Activated CD4-positive, alpha-beta T cell treated with anti-CD3 and anti-CD28 coated beads for 24 hours (primary cell): ENCODE measurements around the gene NAB1.
"Not testable (repeated sequence)": the region's sequence is repeated elsewhere in the genome, so short reads cannot be mapped to it uniquely, and the experiment has no call there.

ENCODE experiments used
- DNase-seq, 2 donors: peaks; one replicate each; pipeline ENCODE4 v3.0.0-alpha.2; 2020; ENCODE audit warnings: low read depth in 2 of 2

Gene NAB1

GRCh38 chr2:190670182-190670946 lies 21.5 kb downstream of the NAB1 start:
- DNase-seq = no peak

DNA sequence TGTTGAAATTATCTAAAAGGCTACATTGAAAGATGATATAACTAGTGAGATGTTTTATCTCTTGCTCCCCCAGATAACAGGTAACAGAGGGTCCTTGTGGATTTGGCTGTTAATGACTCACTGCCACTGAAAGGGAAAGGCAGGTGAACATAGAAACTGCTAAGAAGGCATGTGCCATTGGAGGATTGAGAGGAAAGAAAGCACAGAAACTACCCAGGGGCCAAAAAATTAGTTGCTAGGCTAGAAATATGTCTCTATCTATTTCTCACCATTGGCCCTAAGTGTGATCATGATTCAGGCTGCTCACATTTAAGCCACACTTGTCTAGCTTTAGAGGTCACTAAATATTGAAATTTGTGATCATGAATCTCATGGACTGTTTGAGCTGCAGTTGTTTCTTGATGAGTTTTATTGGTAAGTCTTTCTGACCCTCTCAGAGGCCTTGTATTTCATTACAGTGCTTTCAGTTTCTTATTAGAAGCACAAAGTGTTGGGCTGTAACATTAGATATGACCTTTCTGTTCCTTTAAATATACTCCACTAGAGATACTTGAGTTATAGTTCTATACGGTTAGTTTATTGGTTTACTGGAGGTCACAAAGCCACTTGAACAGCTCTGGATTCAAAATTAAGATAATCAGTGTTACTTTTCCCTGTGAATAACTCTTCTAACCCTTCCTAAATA lies 26.2 kb downstream of the NAB1 start:
- no peak for DNase-seq

GRCh38 chr2:190677255-190677654 lies 28.4 kb downstream of the NAB1 start:
- DNase-seq = no peak

DNA sequence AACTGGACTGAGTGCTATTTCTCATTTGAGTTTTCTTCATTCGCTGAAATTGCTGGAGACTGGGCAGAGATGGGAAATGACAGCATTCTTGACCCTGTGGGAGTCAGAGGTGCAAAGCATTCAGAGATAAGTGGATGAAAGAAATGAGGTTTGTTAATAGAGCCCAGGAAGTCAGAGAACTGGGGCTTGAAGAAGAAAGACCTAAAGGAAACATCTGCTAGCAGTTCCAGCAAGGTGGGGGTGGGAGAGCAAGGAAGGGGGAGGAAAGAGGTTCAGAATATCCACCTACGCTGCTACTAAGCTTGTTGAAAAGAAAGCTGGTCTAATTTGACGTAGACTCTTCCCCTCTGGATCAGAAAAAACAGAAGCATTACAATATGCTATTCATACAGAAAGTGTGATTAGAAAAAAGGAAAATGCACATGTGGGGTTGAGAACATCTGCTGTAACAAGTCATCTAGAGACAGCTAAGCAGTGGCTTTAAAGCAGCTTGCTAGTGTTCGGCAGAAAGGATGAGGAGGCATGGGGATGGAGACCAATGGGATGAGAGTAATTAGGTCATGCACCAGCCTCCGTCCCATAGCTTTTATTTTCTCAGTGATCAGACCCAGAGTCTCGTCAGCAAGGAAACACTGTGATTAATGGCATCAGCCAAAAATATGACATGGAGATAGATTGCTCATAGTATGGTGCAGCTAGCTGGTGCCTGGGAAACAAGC lies 29.7 kb downstream of the NAB1 start:
- peak in 1 of 2 donors; percentile 38 for DNase-seq

- no peak for DNase-seq
Measured at GRCh38 chr2:190679391-190679790, 30.5 kb downstream of the NAB1 start.

- DNase-seq = peak; percentile 30 to 36
Measured at GRCh38 chr2:190679813-190680591, 31.1 kb downstream of the NAB1 start.

DNA sequence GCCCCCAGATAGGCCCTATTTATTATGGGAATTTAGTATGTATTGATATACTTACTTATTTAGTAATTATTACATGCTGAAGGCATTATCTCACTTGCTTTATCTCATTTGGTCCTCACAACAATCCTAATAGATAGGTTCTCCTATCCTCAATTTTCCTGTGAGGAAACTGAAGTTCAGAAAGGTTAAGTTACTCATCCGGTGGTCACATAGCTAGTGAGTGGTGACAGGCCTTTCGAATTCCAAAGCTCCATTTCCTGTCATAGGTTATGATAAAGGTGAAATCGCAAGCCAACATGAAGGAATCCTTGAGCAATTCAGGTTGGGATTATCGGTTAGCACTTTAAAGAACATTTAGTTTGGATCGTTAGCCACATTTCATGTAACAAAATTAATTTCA lies 33.3 kb downstream of the NAB1 start:
- DNase-seq = no peak

DNA sequence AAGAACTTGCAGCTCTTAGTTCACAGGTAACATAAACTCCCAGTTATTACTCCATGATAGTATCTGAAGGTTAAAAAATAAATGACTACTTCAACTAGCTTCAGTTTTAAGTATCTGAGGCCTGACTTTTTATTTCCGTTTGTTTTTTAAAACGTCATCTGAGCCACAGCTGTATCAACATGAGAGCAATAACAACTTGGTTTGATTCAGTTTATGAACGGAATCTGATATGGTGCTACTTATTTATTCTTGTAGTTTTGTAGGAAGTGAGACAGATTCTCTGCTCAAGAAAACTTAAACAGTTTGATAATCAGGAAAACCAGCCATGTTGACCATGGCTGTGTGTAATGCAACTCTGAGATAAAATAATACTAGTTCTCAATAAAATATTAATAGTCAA lies 34.9 kb downstream of the NAB1 start:
- DNase-seq = no peak

GRCh38 chr2:190684931-190685330 lies 36.0 kb downstream of the NAB1 start:
- no peak for DNase-seq

- no peak for DNase-seq
Measured at GRCh38 chr2:190685333-190685732, 36.5 kb downstream of the NAB1 start.

DNA sequence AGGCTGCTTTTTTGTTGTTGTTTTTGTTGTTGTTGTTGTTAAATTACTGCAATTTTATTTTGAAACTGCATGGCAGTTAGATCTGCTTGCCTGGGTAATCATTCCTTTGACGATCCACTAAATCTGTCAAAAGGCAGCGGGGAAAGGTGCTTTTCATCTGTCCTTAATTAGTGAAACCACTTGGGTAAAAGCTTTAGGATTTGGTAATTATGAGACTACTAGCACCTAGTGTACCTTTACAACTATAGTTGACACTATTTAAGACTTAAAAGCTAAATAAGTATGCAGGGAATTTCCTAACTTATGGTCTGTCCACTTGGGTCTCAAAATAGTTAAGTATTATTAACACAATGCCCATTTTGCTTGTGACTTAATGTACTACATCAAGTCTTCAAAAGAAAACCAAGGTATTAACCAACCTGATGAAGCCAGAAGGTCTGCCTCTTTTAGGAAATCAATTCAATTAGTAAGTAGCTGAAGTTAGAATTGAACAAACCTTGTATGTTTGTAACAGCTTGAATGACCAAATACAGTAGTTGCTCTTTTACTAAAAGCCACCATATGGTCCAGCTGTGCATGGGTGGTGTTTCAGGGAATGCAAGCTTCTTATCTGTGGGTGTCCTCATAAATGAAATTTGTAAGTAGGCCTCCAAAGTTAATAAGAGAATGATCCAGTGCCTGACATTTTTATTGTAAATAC lies 44.8 kb downstream of the NAB1 start:
- no peak for DNase-seq

GRCh38 chr2:190694479-190694878 lies 45.6 kb downstream of the NAB1 start:
- no peak for DNase-seq

GRCh38 chr2:190695739-190696138 lies 46.9 kb downstream of the NAB1 start:
- DNase-seq = no peak

- DNase-seq = no peak
Measured at GRCh38 chr2:190696792-190697398, 48.0 kb downstream of the NAB1 start.

GRCh38 chr2:190697421-190697820 lies 48.5 kb downstream of the NAB1 start:
- no peak for DNase-seq

- DNase-seq = no peak
Measured at GRCh38 chr2:190698895-190699294, 50.0 kb downstream of the NAB1 start.

GRCh38 chr2:190701586-190701985 lies 52.7 kb downstream of the NAB1 start:
- DNase-seq = no peak

DNA sequence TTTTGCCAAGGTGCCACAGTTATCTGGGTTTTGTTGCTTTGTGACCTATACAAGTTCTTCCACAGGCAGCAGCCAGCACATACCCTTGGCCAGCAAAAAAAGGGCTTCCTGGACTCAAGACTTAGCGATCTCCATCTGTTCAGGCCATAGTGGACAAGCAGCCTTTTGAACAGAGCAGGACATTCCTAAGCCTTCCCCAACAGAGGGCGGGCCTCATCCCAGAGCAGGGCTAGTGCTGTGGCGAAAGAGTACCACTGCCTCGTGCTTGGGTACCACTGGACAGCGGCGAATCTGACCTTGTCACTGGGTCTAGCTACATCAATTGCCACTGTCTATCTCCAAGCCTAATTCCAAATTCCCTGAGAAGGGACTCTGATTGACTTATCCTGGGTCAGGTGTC lies 56.4 kb downstream of the NAB1 start:
- DNase-seq = no peak

GRCh38 chr2:190707726-190708125 lies 58.8 kb downstream of the NAB1 start:
- no peak for DNase-seq

DNA sequence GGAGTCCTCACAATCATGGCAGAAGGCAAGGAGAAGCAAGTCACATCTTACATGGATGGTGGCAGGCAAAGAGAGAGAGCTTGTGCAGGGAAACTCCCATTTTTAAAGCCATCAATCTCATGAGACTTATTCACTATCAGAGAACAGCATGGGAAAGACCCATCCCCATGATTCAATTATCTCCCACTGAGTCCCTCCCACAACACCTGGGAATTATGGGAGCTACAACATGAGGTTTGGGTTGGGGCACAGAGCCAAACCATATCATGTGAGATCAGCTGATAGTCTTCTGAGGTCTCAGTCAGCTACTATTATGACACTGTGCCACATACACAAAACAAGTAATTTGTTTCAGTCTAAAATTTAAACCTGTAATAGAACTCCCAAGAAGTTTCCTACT lies 59.8 kb downstream of the NAB1 start:
- DNase-seq = not testable (repeated sequence)

GRCh38 chr2:190711069-190711468 lies 62.2 kb downstream of the NAB1 start:
- no peak for DNase-seq
